ENCODE measurements around the gene ZNF324. TPM values are rescaled to one million over a fixed set of nuclear protein-coding genes. Genes with fewer than 3 reads are reported as not detected.

ZNF324 gene
- total RNA-seq, 1 experiment from 2014 or later = 11.3 TPM

GRCh38 chr19:58469241-58470013 lies 2.5 kb downstream of the ZNF324 start:
- intact Hi-C loops (cut with micrococcal nuclease) = no loop called here

More at GRCh38 chr19:58469241-58470013, 2.5 kb downstream of the ZNF324 start:
- no peak for ATAC-seq
- peaks cover 16% of the 10 kb centered on the region; the same call in 1 of the 2 replicates for H3K79me2 ChIP-seq (ENCODE audit: insufficient read depth, low read length)
- TF ChIP-seq ATF3 (IDR thresholded peaks at IDR 0.05) (no peak), ZBTB33 (IDR thresholded peaks at IDR 0.05; ENCODE audit: extremely low read depth, insufficient replicate concordance, low read length) (no peak), FOSL1 (IDR thresholded peaks at IDR 0.05; ENCODE audit: low read depth) (no peak), SRF (IDR thresholded peaks at IDR 0.05; ENCODE audit: low read depth) (no peak), REST (IDR thresholded peaks at IDR 0.05; ENCODE audit: low read depth) (no peak), RAD21 (IDR thresholded peaks at IDR 0.05; ENCODE audit: low read depth) (no peak), JUND (IDR thresholded peaks at IDR 0.05) (no peak)
- BruUV-seq (replicated peaks) = no TSS peak
- no peak overlapping the region for H2AFZ ChIP-seq (ENCODE audit: low read depth, low read length, poor library complexity, severe bottlenecking)
- CTCF ChIA-PET = interaction anchor here (1.6 kb wide), 1 partner anchor 50 kb away, joined by 4 read pairs; the partner anchor contains the start of gene ZBTB45
- no peak for DNase-seq (ENCODE audit: low read depth, low spot score)
- no peak overlapping the region for H3K27ac ChIP-seq (ENCODE audit: low read depth, low read length)
- H3K4me3 ChIP-seq (replicated peaks in 1 of 2; ENCODE audit: low read depth in 1 of 2, low read length in 2 of 2) = no peak overlapping the region
- no peaks in the 10 kb centered on the region for H3K9me3 ChIP-seq (ENCODE audit: control insufficient read depth in 1 of 2, insufficient read depth in 1 of 2, low read depth in 1 of 2, low read length in 2 of 2)
- no peak overlapping the region for H3K4me2 ChIP-seq (ENCODE audit: low read length)
- RAD21 ChIA-PET (ENCODE audit: low non-redundant PET in 1 of 2, low total read pairs in 2 of 2, uncharacterized antibody in 2 of 2, unreplicated experiment in 2 of 2) = no interaction called here
- H3K27me3 ChIP-seq (ENCODE audit: insufficient read depth, low read length) = no peaks in the 10 kb centered on the region
- H3K36me3 ChIP-seq (ENCODE audit: control insufficient read depth in 1 of 2, insufficient read depth in 2 of 2, low read length in 2 of 2) = peaks cover 12 to 14% of the 10 kb centered on the region in 2 experiments; a peak in 3 of 4 replicates
- H4K20me1 ChIP-seq (ENCODE audit: insufficient read depth) = no peaks in the 10 kb centered on the region
- H3K4me1 ChIP-seq (ENCODE audit: control insufficient read depth in 1 of 2, insufficient read depth in 2 of 2, low read length in 2 of 2) = peaks cover 2 to 12% of the 10 kb centered on the region in 2 experiments; a peak in 2 of 4 replicates
- H3K9me2 ChIP-seq (ENCODE audit: insufficient read depth) = no peaks in the 10 kb centered on the region
- POLR2A ChIA-PET = no interaction called here
- H3K9ac ChIP-seq (ENCODE audit: low read length) = no peak overlapping the region

Measured in HCT116 (cell line).